ENCODE results near the gene HADHB. TPM values are rescaled to one million over a fixed set of nuclear protein-coding genes. Genes with fewer than 3 reads are reported as not detected.

Gene HADHB
- total RNA-seq, 1 experiment from 2014 or later: 65.5 TPM

- no peak for TF ChIP-seq EZH2 (IDR thresholded peaks at IDR 0.05)
- TF ChIP-seq ZBTB33 (IDR thresholded peaks at IDR 0.05; ENCODE audit: extremely low read depth, insufficient replicate concordance, low read length): no peak
- TF ChIP-seq RAD21 (IDR thresholded peaks at IDR 0.05; ENCODE audit: low read depth): no peak
- TF ChIP-seq ZFX (IDR thresholded peaks at IDR 0.05): no peak
- no peak for TF ChIP-seq MAX (IDR thresholded peaks at IDR 0.05)
- TF ChIP-seq SRF (IDR thresholded peaks at IDR 0.05; ENCODE audit: low read depth): no peak
- TF ChIP-seq ELF1 (IDR thresholded peaks at IDR 0.05; ENCODE audit: borderline replicate concordance, low read depth): no peak
- no peak for TF ChIP-seq ATF3 (IDR thresholded peaks at IDR 0.05)
- TF ChIP-seq YY1 (IDR thresholded peaks at IDR 0.05; ENCODE audit: extremely low read depth, insufficient replicate concordance, low read depth, low read length): no peak
- TF ChIP-seq ZNF274 (IDR thresholded peaks at IDR 0.05; ENCODE audit: low read depth, low read length): no peak
- TF ChIP-seq CEBPB (IDR thresholded peaks at IDR 0.05; ENCODE audit: low read depth): no peak
- TF ChIP-seq EZH2phosphoT487 (IDR thresholded peaks at IDR 0.05; ENCODE audit: borderline replicate concordance): no peak
- no peak for TF ChIP-seq SIN3A (IDR thresholded peaks at IDR 0.05; ENCODE audit: low read depth)
- H3K36me3 ChIP-seq (ENCODE audit: control insufficient read depth in 1 of 2, insufficient read depth in 2 of 2, low read length in 2 of 2): peaks cover 4 to 13% of the 10 kb centered on the region in 2 experiments; a peak in 3 of 4 replicates
- RAD21 ChIA-PET (ENCODE audit: low non-redundant PET in 1 of 2, low total read pairs in 2 of 2, uncharacterized antibody in 2 of 2, unreplicated experiment in 2 of 2): no interaction called here
- no peak overlapping the region for H3K4me2 ChIP-seq (ENCODE audit: low read length)
- H3K27me3 ChIP-seq (ENCODE audit: insufficient read depth, low read length): no peaks in the 10 kb centered on the region
- H3K79me2 ChIP-seq (ENCODE audit: insufficient read depth, low read length): no peaks in the 10 kb centered on the region
- intact Hi-C loops (cut with micrococcal nuclease): no loop called here
- no TSS peak for BruUV-seq (replicated peaks)
- no peak overlapping the region for H2AFZ ChIP-seq (ENCODE audit: low read depth, low read length, poor library complexity, severe bottlenecking)
- H3K9ac ChIP-seq (ENCODE audit: low read length): no peak overlapping the region
- no peaks in the 10 kb centered on the region for H3K9me3 ChIP-seq (ENCODE audit: control insufficient read depth in 1 of 2, insufficient read depth in 1 of 2, low read depth in 1 of 2, low read length in 2 of 2)
- no peaks in the 10 kb centered on the region for H3K9me2 ChIP-seq (ENCODE audit: insufficient read depth)
- no peak for ATAC-seq
- H3K4me1 ChIP-seq (ENCODE audit: control insufficient read depth in 1 of 2, insufficient read depth in 2 of 2, low read length in 2 of 2): peaks cover 0 to 9% of the 10 kb centered on the region in 2 experiments; a peak in 2 of 4 replicates
- no peak overlapping the region for H3K27ac ChIP-seq (ENCODE audit: low read depth, low read length)
- CTCF ChIA-PET: no interaction called here
- DNase-seq (ENCODE audit: low read depth, low spot score): no peak
- no peak overlapping the region for H3K4me3 ChIP-seq (replicated peaks in 1 of 2; ENCODE audit: low read depth in 1 of 2, low read length in 2 of 2)
- POLR2A ChIA-PET: no interaction called here
- H4K20me1 ChIP-seq (ENCODE audit: insufficient read depth): no peaks in the 10 kb centered on the region
These were observed 41.2 kb downstream of the HADHB start for GRCh38 chr2:26285931-26286330.

Data from HCT116 (cell line).